H1 (cell line): ENCODE results near the gene KAZALD1. TPM values are rescaled to one million over a fixed set of nuclear protein-coding genes. Genes with fewer than 3 reads are reported as not detected.

Source experiments
- CTCF ChIA-PET: fragments of 300-600 bp; sonication (Branson Sonifier 250); formaldehyde crosslinking; loops from one replicate; lab custom pipeline; 2021; ENCODE audit not compliant: partially characterized antibody; lab: Charles Lee
- POLR2A ChIA-PET: fragments of 300-600 bp; sonication (Branson Sonifier 250); formaldehyde crosslinking; loops from one replicate; lab custom pipeline; 2021; ENCODE audit warnings: inconsistent platforms; ENCODE audit not compliant: partially characterized antibody; lab: Charles Lee
- DNase-seq, 2 experiments: peaks; one replicate each; pipeline versions ENCODE4 v3.0.0 to v3.0.0-alpha.2; 2010 to 2022; ENCODE audit warnings: low spot score in 2 of 2, low read depth in 1 of 2, mixed read lengths in 1 of 2
- FAIRE-seq: peaks from 2 replicates; lab custom pipeline; 2011; peaks lifted over from hg19 to GRCh38; lab: Jason Lieb, UNC
- H2AFZ ChIP-seq: 2 replicates; pipeline ENCODE4 v1.8.1; 2012; ENCODE audit warnings: low read length, inconsistent platforms
- H2AK5ac ChIP-seq: 2 replicates; pipeline ENCODE4 v1.6.1; 2013; ENCODE audit warnings: low read depth, low read length
- H2BK120ac ChIP-seq: replicated peaks from 2 replicates; pipeline ENCODE3; 2013; ENCODE audit warnings: low read depth, low read length, inconsistent platforms
- H2BK12ac ChIP-seq: 2 replicates; pipeline ENCODE4 v1.6.1; 2013; ENCODE audit warnings: low read depth, low read length
- H2BK15ac ChIP-seq: 2 replicates; pipeline ENCODE4 v1.6.1; 2013; ENCODE audit warnings: low read length
- H2BK20ac ChIP-seq: 2 replicates; pipeline ENCODE4 v1.6.1; 2013; ENCODE audit warnings: low read length
- H2BK5ac ChIP-seq: 2 replicates; pipeline ENCODE4 v1.6.1; 2013; ENCODE audit warnings: low read depth, low read length
- H3K14ac ChIP-seq: 2 replicates; pipeline ENCODE4 v1.6.1; 2013; ENCODE audit warnings: inconsistent platforms; ENCODE audit not compliant: insufficient read length
- H3K18ac ChIP-seq: 2 replicates; pipeline ENCODE4 v1.6.1; 2013; ENCODE audit warnings: low read length; ENCODE audit errors: extremely low read depth
- H3K23ac ChIP-seq: 2 replicates; pipeline ENCODE4 v1.6.1; 2013; ENCODE audit warnings: inconsistent platforms; ENCODE audit not compliant: insufficient read length
- H3K23me2 ChIP-seq: 2 replicates; pipeline ENCODE4 v1.6.1; 2013; ENCODE audit warnings: low read depth, low read length
- H3K27ac ChIP-seq: 2 replicates; pipeline ENCODE4 v1.6.1; 2011; ENCODE audit warnings: low read depth, low read length, inconsistent platforms
- H3K27me3 ChIP-seq, 4 experiments: replicated peaks in 1 of 4; 1 replicate in 1 of 4; 2 replicates in 3 of 4; pipeline versions ENCODE4 v1.6.1 to v1.8.1; 2011 to 2013; ENCODE audit warnings: low read length in 3 of 4, mild to moderate bottlenecking in 3 of 4, inconsistent platforms in 2 of 4, mixed read lengths in 2 of 4, moderate library complexity in 1 of 4; ENCODE audit not compliant: control insufficient read depth in 3 of 4, insufficient read depth in 3 of 4; ENCODE audit errors: extremely low read depth in 1 of 4
- H3K36me3 ChIP-seq, 4 experiments: 2 replicates each; pipeline versions ENCODE4 v1.6.1 to v1.8.1; 2011 to 2013; ENCODE audit warnings: mild to moderate bottlenecking in 4 of 4, low read length in 3 of 4, moderate library complexity in 2 of 4, control low read depth in 1 of 4, inconsistent platforms in 1 of 4; ENCODE audit not compliant: insufficient read depth in 4 of 4, control insufficient read depth in 2 of 4
- H3K4ac ChIP-seq: replicated peaks from 2 replicates; pipeline ENCODE3; 2013; ENCODE audit warnings: low read length, low read depth, mixed read lengths, inconsistent platforms; ENCODE audit not compliant: insufficient read length
- H3K4me1 ChIP-seq, 4 experiments: replicated peaks in 1 of 4; 1 replicate in 1 of 4; 2 replicates in 3 of 4; pipeline versions ENCODE4 v1.6.1 to v1.8.1; 2011 to 2013; ENCODE audit warnings: low read length in 3 of 4, inconsistent platforms in 2 of 4, mixed read lengths in 1 of 4; ENCODE audit not compliant: insufficient read depth in 4 of 4, control insufficient read depth in 3 of 4
- H3K4me2 ChIP-seq, 2 experiments: 2 replicates each; pipeline versions ENCODE4 v1.6.1 to v1.8.1; 2011 to 2013; ENCODE audit warnings: low read depth in 2 of 2, low read length in 2 of 2, control low read depth in 1 of 2, inconsistent platforms in 1 of 2, mild to moderate bottlenecking in 1 of 2; ENCODE audit not compliant: insufficient read depth in 1 of 2
- H3K4me3 ChIP-seq, 4 experiments: fragments of 200-600, 300-600 bp in 1 of 4; sonication (generic), shearing (Covaris generic), sonication (Bioruptor Twin) in 1 of 4; 2 replicates each; pipeline versions ENCODE4 v1.5.1 to v1.8.1; 2011 to 2016; ENCODE audit warnings: low read length in 4 of 4, low read depth in 3 of 4, control low read depth in 2 of 4, inconsistent platforms in 2 of 4, mild to moderate bottlenecking in 2 of 4, mixed read lengths in 1 of 4, moderate library complexity in 1 of 4; ENCODE audit not compliant: insufficient read depth in 2 of 4; ENCODE audit errors: extremely low read depth in 1 of 4
- H3K56ac ChIP-seq: replicated peaks from 2 replicates; pipeline ENCODE3; 2013; ENCODE audit warnings: low read depth, mild to moderate bottlenecking, mixed read lengths, low read length, inconsistent platforms; ENCODE audit not compliant: insufficient read length
- H3K79me1 ChIP-seq: 2 replicates; pipeline ENCODE4 v1.6.1; 2013; ENCODE audit warnings: low read depth, low read length, control low read depth
- H3K79me2 ChIP-seq, 2 experiments: 2 replicates each; pipeline versions ENCODE4 v1.6.1 to v1.8.1; 2012 to 2013; ENCODE audit warnings: low read length in 2 of 2, mild to moderate bottlenecking in 2 of 2, inconsistent platforms in 1 of 2; ENCODE audit not compliant: insufficient read depth in 2 of 2, control insufficient read depth in 1 of 2
- H3K9ac ChIP-seq, 4 experiments: replicated peaks in 1 of 4; 1 replicate in 1 of 4; 2 replicates in 3 of 4; pipeline versions ENCODE4 v1.6.1 to v1.8.1; 2011 to 2013; ENCODE audit warnings: low read depth in 3 of 4, low read length in 3 of 4, control low read depth in 2 of 4, mild to moderate bottlenecking in 2 of 4, moderate library complexity in 2 of 4, inconsistent platforms in 1 of 4; ENCODE audit errors: extremely low read depth in 1 of 4
- H3K9me3 ChIP-seq, 2 experiments: 2 replicates each; pipeline versions ENCODE4 v1.6.1 to v1.8.1; 2012 to 2013; ENCODE audit warnings: mild to moderate bottlenecking in 2 of 2, moderate library complexity in 2 of 2, control low read depth in 1 of 2, inconsistent platforms in 1 of 2, low read depth in 1 of 2, low read length in 1 of 2, mixed read lengths in 1 of 2; ENCODE audit not compliant: insufficient read depth in 2 of 2
- H4K20me1 ChIP-seq, 2 experiments: replicated peaks in 1 of 2; 2 replicates each; pipeline versions ENCODE3 to v1.8.1; 2011 to 2013; ENCODE audit warnings: inconsistent platforms in 2 of 2, low read length in 2 of 2, mild to moderate bottlenecking in 1 of 2; ENCODE audit not compliant: insufficient read depth in 2 of 2, control insufficient read depth in 1 of 2
- H4K5ac ChIP-seq: 2 replicates; pipeline ENCODE4 v1.6.1; 2013; ENCODE audit warnings: low read length, low read depth, mixed read lengths, inconsistent platforms; ENCODE audit not compliant: insufficient read length
- H4K8ac ChIP-seq: 2 replicates; pipeline ENCODE4 v1.8.0; 2013; ENCODE audit warnings: mild to moderate bottlenecking, moderate library complexity, low read length, inconsistent platforms; ENCODE audit not compliant: insufficient read depth; ENCODE audit errors: extremely low read depth
- H4K91ac ChIP-seq: replicated peaks from 2 replicates; pipeline ENCODE3; 2013; ENCODE audit warnings: low read length, mixed read lengths, inconsistent platforms; ENCODE audit not compliant: insufficient read length
- GABPA ChIP-seq: IDR thresholded peaks from 2 replicates; pipeline ENCODE4 v1.6.1; 2011; ENCODE audit warnings: mild to moderate bottlenecking, low read length, moderate library complexity, borderline replicate concordance; ENCODE audit not compliant: insufficient read depth
- KDM5A ChIP-seq: fragments of 200-600 bp; IDR thresholded peaks from 2 replicates; pipeline ENCODE4 v1.7.1; 2012; ENCODE audit warnings: mild to moderate bottlenecking, low read length, inconsistent platforms, mixed read lengths
- POLR2AphosphoS5 ChIP-seq: IDR thresholded peaks from 2 replicates; pipeline ENCODE4 v1.6.1; 2011; ENCODE audit warnings: low read depth, low read length
- RBBP5 ChIP-seq: IDR thresholded peaks from 2 replicates; pipeline ENCODE4 v1.7.1; 2012; ENCODE audit warnings: low read depth, mild to moderate bottlenecking, inconsistent platforms, low read length, moderate library complexity, borderline replicate concordance
- SIRT6 ChIP-seq: IDR thresholded peaks from one replicate; pipeline ENCODE4 v1.7.1; 2012; ENCODE audit warnings: low read length, inconsistent platforms
- SP2 ChIP-seq: IDR thresholded peaks from 2 replicates; pipeline ENCODE4 v1.6.1; 2012; ENCODE audit warnings: mild to moderate bottlenecking, low read length, inconsistent platforms
- SP4 ChIP-seq: IDR thresholded peaks from 2 replicates; pipeline ENCODE4 v1.6.1; 2012; ENCODE audit warnings: low read length, inconsistent platforms
- TAF1 ChIP-seq: IDR thresholded peaks from 2 replicates; pipeline ENCODE4 v1.6.1; 2011; ENCODE audit warnings: mild to moderate bottlenecking, low read depth, low read length
- WGBS, 2 experiments: shearing (Covaris generic) in 1 of 2; methylation state at CpG; one replicate each; pipeline versions ENCODE4 v1.1.6 to v1.1.7; 2013 to 2015; ENCODE audit warnings: low lambda C conversion rate in 2 of 2, mixed read lengths in 2 of 2, inconsistent platforms in 1 of 2, low coverage in 1 of 2, missing lambda C conversion rate in 1 of 2; ENCODE audit not compliant: insufficient replicate concordance in 2 of 2, insufficient coverage in 1 of 2, insufficient read length in 1 of 2; ENCODE audit errors: extremely low coverage in 1 of 2, missing lambda C conversion rate in 1 of 2; 5-methylcytosine and 5-hydroxymethylcytosine counted together
- polyA plus RNA-seq, 7 experiments: library from polyadenylated mRNA; depleted of rRNA in 3 of 7; stranded (reverse) in 5 of 7; unstranded in 2 of 7; fragments of >200 nt in 5 of 7; fragments of 200-250 nt in 2 of 7; gene quantifications; 1 replicate in 5 of 7; 2 replicates in 1 of 7; 4 replicates in 1 of 7; pipeline versions ENCODE4 v1.2.1 to v1.2.3, GENCODE V29; 2011 to 2013; ENCODE audit warnings: missing spikeins in 2 of 7, mixed read lengths in 2 of 7
- total RNA-seq: library from RNA; stranded (reverse); fragmentation: NEBNext Ultra II Directional; extraction: Animal tissue kit (Norgen Biotek cat#: 25700); gene quantifications from 2 replicates; pipeline ENCODE4 v1.2.1, GENCODE V29; 2021
- TF ChIP-seq, protein P1 (sequence below), 3 experiments: IDR thresholded peaks; 1 replicate in 2 of 3; 2 replicates in 1 of 3; pipeline versions ENCODE4 v1.5.1 to v1.6.1; 2011; ENCODE audit warnings: low read length in 3 of 3, mild to moderate bottlenecking in 3 of 3, inconsistent platforms in 2 of 3, low read depth in 1 of 3, moderate library complexity in 1 of 3; ENCODE audit not compliant: insufficient read depth in 1 of 3; ENCODE audit errors: control extremely low read depth in 1 of 3
- TF ChIP-seq, protein P2 (sequence below): IDR thresholded peaks from 2 replicates; pipeline ENCODE4 v1.6.1; 2012; ENCODE audit warnings: inconsistent platforms

The KAZALD1 gene
- total and polyA plus RNA-seq, 2 of the 8 experiments (the other 6 are each of a cell fraction or from before 2014, with no cell fraction given): 0.65 to 1.9 TPM

DNA sequence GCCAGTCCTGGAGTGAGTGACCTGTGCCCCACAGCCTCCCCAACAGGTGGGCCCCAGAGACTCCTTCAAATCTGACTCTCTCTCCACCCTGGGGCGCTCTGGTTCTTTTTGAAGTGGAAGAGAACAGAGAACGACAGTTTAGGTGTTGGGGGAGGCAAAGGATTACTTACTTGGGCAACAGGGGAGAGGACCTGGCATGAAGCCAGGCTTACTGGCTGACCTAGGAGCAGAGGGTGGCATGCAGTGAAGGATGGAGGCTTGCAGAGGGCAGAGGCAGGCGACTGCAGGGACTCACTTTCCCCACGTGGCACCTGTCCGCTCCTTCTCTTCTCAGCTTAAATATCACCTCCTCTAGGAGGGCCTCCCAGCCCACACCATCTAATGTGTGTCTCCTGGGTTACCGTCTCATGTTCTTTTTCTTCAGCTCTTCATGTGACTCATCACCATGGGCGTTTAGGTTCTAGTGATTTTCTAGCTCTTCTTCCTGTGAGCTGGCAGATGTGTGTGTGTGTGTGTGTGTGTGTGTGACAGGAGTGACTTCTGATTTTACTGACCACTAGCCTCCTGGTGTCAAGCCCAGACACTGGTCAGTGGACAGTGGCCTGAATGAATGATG, 46.7 kb upstream of the KAZALD1 start:
- no peak overlapping the region for H3K27ac ChIP-seq
- 46% methylated on average over 7 of the region's 7 CpGs; no CpG with 5 or more reads in 1 of the 2 experiments for WGBS, 2 experiments
- H3K14ac ChIP-seq: no peak overlapping the region
- no peak overlapping the region for H3K18ac ChIP-seq
- H3K79me1 ChIP-seq: no peaks in the 10 kb centered on the region
- H3K4me1 ChIP-seq: peaks cover 0 to 18% (median 11%) of the 10 kb centered on the region in 4 experiments; a peak in 5 of 7 replicates
- no peak overlapping the region for H3K23ac ChIP-seq
- POLR2A ChIA-PET: interaction anchor here (1.0 to 6.5 kb wide), 7 partner anchors 11 to 81 kb away, joined by 3 to 81 read pairs (median 7); partner anchors contain the start of genes LZTS2, MRPL43 and TWNK
- no peak overlapping the region for H2BK5ac ChIP-seq
- H2BK15ac ChIP-seq: no peak overlapping the region
- no peak overlapping the region for H2BK20ac ChIP-seq
- H3K27me3 ChIP-seq: peaks cover 14 to 40% (median 31%) of the 10 kb centered on the region in 4 experiments
- peaks cover 11% of the 10 kb centered on the region; the same call in 1 of the 2 replicates for H3K23me2 ChIP-seq
- no peak overlapping the region for H3K4me3 ChIP-seq
- H4K20me1 ChIP-seq: no peaks in the 10 kb centered on the region
- no peaks in the 10 kb centered on the region for H3K9me3 ChIP-seq
- no peak overlapping the region for H2AFZ ChIP-seq
- H4K5ac ChIP-seq: no peak overlapping the region
- DNase-seq (no peak), FAIRE-seq (no peak)
- CTCF ChIA-PET: interaction anchor here (0.5 to 7.2 kb wide), 59 partner anchors 12 to 1692 kb away, joined by 3 to 464 read pairs (median 5); partner anchors contain the start of genes KAZALD1, LZTS2, MRPL43 and PDZD7
- H3K36me3 ChIP-seq: no peaks in the 10 kb centered on the region
- no peak overlapping the region; the same call in 1 of the 2 replicates for H4K8ac ChIP-seq
- H3K56ac ChIP-seq: no peak overlapping the region
- H2AK5ac ChIP-seq: no peak overlapping the region
- H2BK120ac ChIP-seq: no peak overlapping the region
- H4K91ac ChIP-seq: no peak overlapping the region
- no peak overlapping the region for H3K9ac ChIP-seq
- peak overlapping the region; percentile 75; the same call in 1 of the 2 replicates for H2BK12ac ChIP-seq
- no peaks in the 10 kb centered on the region for H3K79me2 ChIP-seq
- no peak overlapping the region for H3K4ac ChIP-seq
- H3K4me2 ChIP-seq: no peak overlapping the region
- no peak for TF ChIP-seq SIRT6
- no peak for TF ChIP-seq SP2
- no peak for TF ChIP-seq GABPA
- no peak for TF ChIP-seq SP4
- TF ChIP-seq, protein P1, sequence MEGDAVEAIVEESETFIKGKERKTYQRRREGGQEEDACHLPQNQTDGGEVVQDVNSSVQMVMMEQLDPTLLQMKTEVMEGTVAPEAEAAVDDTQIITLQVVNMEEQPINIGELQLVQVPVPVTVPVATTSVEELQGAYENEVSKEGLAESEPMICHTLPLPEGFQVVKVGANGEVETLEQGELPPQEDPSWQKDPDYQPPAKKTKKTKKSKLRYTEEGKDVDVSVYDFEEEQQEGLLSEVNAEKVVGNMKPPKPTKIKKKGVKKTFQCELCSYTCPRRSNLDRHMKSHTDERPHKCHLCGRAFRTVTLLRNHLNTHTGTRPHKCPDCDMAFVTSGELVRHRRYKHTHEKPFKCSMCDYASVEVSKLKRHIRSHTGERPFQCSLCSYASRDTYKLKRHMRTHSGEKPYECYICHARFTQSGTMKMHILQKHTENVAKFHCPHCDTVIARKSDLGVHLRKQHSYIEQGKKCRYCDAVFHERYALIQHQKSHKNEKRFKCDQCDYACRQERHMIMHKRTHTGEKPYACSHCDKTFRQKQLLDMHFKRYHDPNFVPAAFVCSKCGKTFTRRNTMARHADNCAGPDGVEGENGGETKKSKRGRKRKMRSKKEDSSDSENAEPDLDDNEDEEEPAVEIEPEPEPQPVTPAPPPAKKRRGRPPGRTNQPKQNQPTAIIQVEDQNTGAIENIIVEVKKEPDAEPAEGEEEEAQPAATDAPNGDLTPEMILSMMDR (IDR thresholded peaks at IDR 0.05; ENCODE audit: control extremely low read depth in 1 of 3, insufficient read depth in 1 of 3, low read depth in 1 of 3, low read length in 3 of 3): no peak
- no peak for TF ChIP-seq TAF1
- no peak for TF ChIP-seq KDM5A
- TF ChIP-seq, protein P2, sequence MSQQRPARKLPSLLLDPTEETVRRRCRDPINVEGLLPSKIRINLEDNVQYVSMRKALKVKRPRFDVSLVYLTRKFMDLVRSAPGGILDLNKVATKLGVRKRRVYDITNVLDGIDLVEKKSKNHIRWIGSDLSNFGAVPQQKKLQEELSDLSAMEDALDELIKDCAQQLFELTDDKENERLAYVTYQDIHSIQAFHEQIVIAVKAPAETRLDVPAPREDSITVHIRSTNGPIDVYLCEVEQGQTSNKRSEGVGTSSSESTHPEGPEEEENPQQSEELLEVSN: no peak
- TF ChIP-seq POLR2AphosphoS5: no peak
- no peak for TF ChIP-seq RBBP5
